HG03103 (cell line): ENCODE results near the gene PRKN.

Experiments
- ATAC-seq: cut with Tn5 transposase; IDR thresholded peaks from one replicate; pipeline ENCODE4 v1.9.1; 2021; ENCODE audit warnings: low read depth; ENCODE audit not compliant: unreplicated experiment

Gene PRKN

GRCh38 chr6:162625846-162626540 lies 101.6 kb downstream of the PRKN start:
- no peak for ATAC-seq

- no peak for ATAC-seq
Measured at GRCh38 chr6:162622572-162622971, 105.0 kb downstream of the PRKN start.

GRCh38 chr6:162621246-162621645 lies 106.3 kb downstream of the PRKN start:
- no peak for ATAC-seq

GRCh38 chr6:162620073-162620472 lies 107.5 kb downstream of the PRKN start:
- no peak for ATAC-seq

GRCh38 chr6:162618448-162619002 lies 109.0 kb downstream of the PRKN start:
- ATAC-seq = no peak

- no peak for ATAC-seq
Measured at GRCh38 chr6:162615016-162615705, 112.4 kb downstream of the PRKN start.

- ATAC-seq = no peak
Measured at GRCh38 chr6:162613310-162613709, 114.3 kb downstream of the PRKN start.

GRCh38 chr6:162612613-162613012 lies 115.0 kb downstream of the PRKN start:
- ATAC-seq = no peak

GRCh38 chr6:162610351-162610750 lies 117.2 kb downstream of the PRKN start:
- no peak for ATAC-seq

- no peak for ATAC-seq
Measured at GRCh38 chr6:162605881-162606280, 121.7 kb downstream of the PRKN start.

GRCh38 chr6:162603231-162604015 lies 124.1 kb downstream of the PRKN start:
- no peak for ATAC-seq

- no peak for ATAC-seq
Measured at GRCh38 chr6:162602759-162603158, 124.8 kb downstream of the PRKN start.

- ATAC-seq = no peak
Measured at GRCh38 chr6:162596676-162597075, 130.9 kb downstream of the PRKN start.

GRCh38 chr6:162591517-162591916 lies 136.0 kb downstream of the PRKN start:
- no peak for ATAC-seq

- no peak for ATAC-seq
Measured at GRCh38 chr6:162581988-162582780, 145.4 kb downstream of the PRKN start.

- ATAC-seq = no peak
Measured at GRCh38 chr6:162580619-162581018, 146.9 kb downstream of the PRKN start.

GRCh38 chr6:162576016-162576415 lies 151.6 kb downstream of the PRKN start:
- ATAC-seq = no peak

GRCh38 chr6:162572240-162572639 lies 155.3 kb downstream of the PRKN start:
- ATAC-seq = no peak

- no peak for ATAC-seq
Measured at GRCh38 chr6:162568266-162568665, 159.3 kb downstream of the PRKN start.

- no peak for ATAC-seq
Measured at GRCh38 chr6:162562041-162562440, 165.5 kb downstream of the PRKN start.
